Measurements from ENCODE around the gene PNP. TPM values are rescaled to one million over a fixed set of nuclear protein-coding genes. Genes with fewer than 3 reads are reported as not detected.

The PNP gene
- total RNA-seq, 4 donors from 2014 or later, result 1.6 to 7.5 (median 3.0) TPM

DNA sequence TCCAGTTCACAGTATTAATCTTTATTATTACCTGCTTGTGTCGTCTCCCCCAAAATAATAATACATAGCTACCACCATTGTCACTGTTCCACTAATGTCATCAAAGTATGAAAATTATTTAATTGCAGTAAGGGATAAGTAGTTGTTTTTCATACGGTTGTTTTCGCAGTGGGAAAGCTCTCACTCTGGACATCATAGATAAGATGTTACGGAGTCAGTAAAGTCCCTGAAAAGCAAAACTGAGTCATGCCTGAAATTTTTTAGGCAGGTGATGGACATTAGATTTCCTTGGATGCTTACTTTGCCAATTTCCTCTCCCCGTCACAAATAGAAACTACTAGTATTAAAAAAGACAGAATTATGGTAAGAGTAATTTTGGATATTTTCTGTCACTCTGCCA is 13.2 kb downstream of the PNP start:
- in situ Hi-C loops (cut with MboI; ENCODE audit: low sequenced_read_pairs in 4 of 4), result no loop called here
- no peak for TF ChIP-seq POLR2A (IDR thresholded peaks at IDR 0.05)
- TF ChIP-seq, protein P1, sequence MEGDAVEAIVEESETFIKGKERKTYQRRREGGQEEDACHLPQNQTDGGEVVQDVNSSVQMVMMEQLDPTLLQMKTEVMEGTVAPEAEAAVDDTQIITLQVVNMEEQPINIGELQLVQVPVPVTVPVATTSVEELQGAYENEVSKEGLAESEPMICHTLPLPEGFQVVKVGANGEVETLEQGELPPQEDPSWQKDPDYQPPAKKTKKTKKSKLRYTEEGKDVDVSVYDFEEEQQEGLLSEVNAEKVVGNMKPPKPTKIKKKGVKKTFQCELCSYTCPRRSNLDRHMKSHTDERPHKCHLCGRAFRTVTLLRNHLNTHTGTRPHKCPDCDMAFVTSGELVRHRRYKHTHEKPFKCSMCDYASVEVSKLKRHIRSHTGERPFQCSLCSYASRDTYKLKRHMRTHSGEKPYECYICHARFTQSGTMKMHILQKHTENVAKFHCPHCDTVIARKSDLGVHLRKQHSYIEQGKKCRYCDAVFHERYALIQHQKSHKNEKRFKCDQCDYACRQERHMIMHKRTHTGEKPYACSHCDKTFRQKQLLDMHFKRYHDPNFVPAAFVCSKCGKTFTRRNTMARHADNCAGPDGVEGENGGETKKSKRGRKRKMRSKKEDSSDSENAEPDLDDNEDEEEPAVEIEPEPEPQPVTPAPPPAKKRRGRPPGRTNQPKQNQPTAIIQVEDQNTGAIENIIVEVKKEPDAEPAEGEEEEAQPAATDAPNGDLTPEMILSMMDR (IDR thresholded peaks at IDR 0.05 in 4 of 5, conservative IDR thresholded peaks at IDR 0.05 in 1 of 5), result no peak
- intact Hi-C loops (cut with DNase I; ENCODE audit: low total_unique reads), result no loop called here

GRCh38 chr14:20485900-20486299 is 16.7 kb downstream of the PNP start:
- TF ChIP-seq POLR2A (IDR thresholded peaks at IDR 0.05), result no peak
- TF ChIP-seq, protein P1 (IDR thresholded peaks at IDR 0.05 in 4 of 5, conservative IDR thresholded peaks at IDR 0.05 in 1 of 5), result no peak
- Histone ChIP-seq H3K36me3 (no peaks in the 10 kb centered on the region), H3K9me3 (no peaks in the 10 kb centered on the region), H3K4me3 (no peak overlapping the region), H3K27me3 (no peaks in the 10 kb centered on the region), H3K4me1 (peaks cover 0 to 6% of the 10 kb centered on the region in 2 donors), H3K27ac (no peak overlapping the region)
- DNase-seq (no peak), ATAC-seq (no peak)
- in situ Hi-C loops (cut with MboI; ENCODE audit: low sequenced_read_pairs in 4 of 4), result no loop called here
- intact Hi-C loops (cut with DNase I; ENCODE audit: low total_unique reads), result no loop called here

More for the DNA sequence above, 13.2 kb downstream of the PNP start:
- ATAC-seq (no peak), DNase-seq (no peak)
- no peaks in the 10 kb centered on the region for H3K4me1 ChIP-seq
- no peaks in the 10 kb centered on the region for H3K27me3 ChIP-seq
- no peaks in the 10 kb centered on the region for H3K36me3 ChIP-seq
- no peaks in the 10 kb centered on the region for H3K9me3 ChIP-seq
- no peak overlapping the region for H3K4me3 ChIP-seq
- H3K27ac ChIP-seq, result no peak overlapping the region

- in situ Hi-C loops (cut with MboI; ENCODE audit: low sequenced_read_pairs in 4 of 4) (no loop called here), intact Hi-C loops (cut with DNase I; ENCODE audit: low total_unique reads) (no loop called here)
- Histone ChIP-seq H3K9me3 (no peaks in the 10 kb centered on the region), H3K36me3 (no peaks in the 10 kb centered on the region), H3K27ac (no peak overlapping the region), H3K4me3 (no peak overlapping the region), H3K4me1 (peaks cover 0 to 6% of the 10 kb centered on the region in 2 donors), H3K27me3 (no peaks in the 10 kb centered on the region)
- TF ChIP-seq, protein P1 (IDR thresholded peaks at IDR 0.05 in 4 of 5, conservative IDR thresholded peaks at IDR 0.05 in 1 of 5), result no peak
- no peak for TF ChIP-seq POLR2A (IDR thresholded peaks at IDR 0.05)
- DNase-seq (no peak), ATAC-seq (no peak)
Observed at GRCh38 chr14:20486684-20487395, 17.6 kb downstream of the PNP start.

DNA sequence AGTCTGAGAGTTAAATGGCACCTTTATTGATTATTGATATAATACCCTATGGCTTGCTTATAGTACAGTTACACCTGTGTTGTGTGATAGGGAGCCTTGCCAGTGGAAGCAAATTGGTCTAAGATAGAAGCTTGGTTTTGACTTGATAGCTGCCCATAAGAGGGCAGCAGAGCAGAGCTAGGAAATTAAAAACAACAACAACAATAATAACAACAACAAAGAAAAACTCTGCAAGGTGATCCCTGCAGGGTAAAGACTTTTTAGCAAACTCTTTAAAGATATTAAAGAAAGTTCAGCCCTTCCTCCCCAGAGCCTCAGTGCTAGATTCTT is 18.2 kb downstream of the PNP start:
- in situ Hi-C loops (cut with MboI; ENCODE audit: low sequenced_read_pairs in 4 of 4) (no loop called here), intact Hi-C loops (cut with DNase I; ENCODE audit: low total_unique reads) (no loop called here)
- Histone ChIP-seq H3K36me3 (no peaks in the 10 kb centered on the region), H3K27ac (no peak overlapping the region), H3K4me3 (no peak overlapping the region), H3K27me3 (no peaks in the 10 kb centered on the region), H3K4me1 (peaks cover 0 to 6% of the 10 kb centered on the region in 2 donors), H3K9me3 (no peaks in the 10 kb centered on the region)
- TF ChIP-seq, protein P1 (IDR thresholded peaks at IDR 0.05 in 4 of 5, conservative IDR thresholded peaks at IDR 0.05 in 1 of 5), result no peak
- TF ChIP-seq POLR2A (IDR thresholded peaks at IDR 0.05), result no peak
- ATAC-seq (no peak), DNase-seq (no peak)

Data from gastrocnemius medialis (tissue), 4 donors.